ENCODE data around the gene OGFOD2.

GRCh38 chr12:122928404-122929147 lies 46.5 kb upstream of the OGFOD2 start:
- TF ChIP-seq POLR2A (IDR thresholded peaks at IDR 0.05) (no peak), CTCF (IDR thresholded peaks at IDR 0.05) (no peak)
